Adrenal gland (tissue), 5 donors: ENCODE results near the gene SF3B1.

ENCODE experiments used
- POLR2A ChIP-seq, 2 donors: fragments of 450-650 bp; IDR thresholded peaks; one replicate each; pipeline ENCODE4 v1.6.1; 2017; ENCODE audit warnings: antibody characterized with exemption in 2 of 2, mild to moderate bottlenecking in 2 of 2, moderate library complexity in 1 of 2
- TF ChIP-seq, protein P1 (sequence below), 6 experiments: fragments of 450-650 bp in 4 of 6; fragments of 200-600 bp in 2 of 6; sonication (generic) in 1 of 6; IDR thresholded peaks; 1 replicate in 5 of 6; 2 replicates in 1 of 6; pipeline versions ENCODE4 v1.5.1 to v1.8.0; 2016 to 2021; ENCODE audit warnings: antibody characterized with exemption in 6 of 6, mild to moderate bottlenecking in 2 of 6, moderate library complexity in 1 of 6
- donor health status: DM: no; HTN: no; CAD: no.

DNA sequence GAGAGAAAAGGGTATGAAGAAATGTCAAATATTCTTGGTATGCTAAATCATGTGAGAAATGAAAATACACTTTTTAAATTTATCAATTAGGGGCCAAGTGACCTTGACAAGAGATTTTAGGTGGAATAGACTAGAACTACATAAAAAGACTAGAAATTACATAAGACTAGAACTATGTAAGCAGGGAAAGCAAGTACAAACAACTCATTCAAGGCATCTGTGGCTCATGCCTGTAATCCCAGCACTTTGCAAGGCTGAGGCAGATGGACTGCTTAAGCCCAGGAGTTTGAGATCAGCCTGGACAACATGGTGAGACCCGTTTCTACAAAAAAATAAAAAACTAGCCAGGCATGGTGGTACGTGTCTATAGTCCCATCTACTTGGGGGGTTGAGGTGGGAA is 20.3 kb downstream of the SF3B1 start:
- TF ChIP-seq, protein P1, sequence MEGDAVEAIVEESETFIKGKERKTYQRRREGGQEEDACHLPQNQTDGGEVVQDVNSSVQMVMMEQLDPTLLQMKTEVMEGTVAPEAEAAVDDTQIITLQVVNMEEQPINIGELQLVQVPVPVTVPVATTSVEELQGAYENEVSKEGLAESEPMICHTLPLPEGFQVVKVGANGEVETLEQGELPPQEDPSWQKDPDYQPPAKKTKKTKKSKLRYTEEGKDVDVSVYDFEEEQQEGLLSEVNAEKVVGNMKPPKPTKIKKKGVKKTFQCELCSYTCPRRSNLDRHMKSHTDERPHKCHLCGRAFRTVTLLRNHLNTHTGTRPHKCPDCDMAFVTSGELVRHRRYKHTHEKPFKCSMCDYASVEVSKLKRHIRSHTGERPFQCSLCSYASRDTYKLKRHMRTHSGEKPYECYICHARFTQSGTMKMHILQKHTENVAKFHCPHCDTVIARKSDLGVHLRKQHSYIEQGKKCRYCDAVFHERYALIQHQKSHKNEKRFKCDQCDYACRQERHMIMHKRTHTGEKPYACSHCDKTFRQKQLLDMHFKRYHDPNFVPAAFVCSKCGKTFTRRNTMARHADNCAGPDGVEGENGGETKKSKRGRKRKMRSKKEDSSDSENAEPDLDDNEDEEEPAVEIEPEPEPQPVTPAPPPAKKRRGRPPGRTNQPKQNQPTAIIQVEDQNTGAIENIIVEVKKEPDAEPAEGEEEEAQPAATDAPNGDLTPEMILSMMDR (IDR thresholded peaks at IDR 0.05) = no peak
- no peak for TF ChIP-seq POLR2A (IDR thresholded peaks at IDR 0.05)
